Nephron progenitor cell (in vitro differentiated cells): Measurements from ENCODE around the gene SLCO3A1.

Experiments used
- DNase-seq: peaks from one replicate; pipeline ENCODE4 v3.0.0; 2021
- H3K27ac Mint-ChIP-seq: 2 replicates; pipeline ENCODE4 v1.8.0; 2021; ENCODE audit warnings: mild to moderate bottlenecking, moderate library complexity, mixed read lengths
- H3K27me3 Mint-ChIP-seq: 2 replicates; pipeline ENCODE4 v1.8.0; 2021; ENCODE audit warnings: mild to moderate bottlenecking, low read depth, mixed read lengths; ENCODE audit not compliant: poor library complexity
- H3K36me3 Mint-ChIP-seq: 2 replicates; pipeline ENCODE4 v1.8.0; 2021; ENCODE audit warnings: low read depth, mixed read lengths
- H3K4me1 Mint-ChIP-seq: 2 replicates; pipeline ENCODE4 v1.8.0; 2021; ENCODE audit warnings: mixed read lengths
- H3K4me3 Mint-ChIP-seq: 2 replicates; pipeline ENCODE4 v1.8.0; 2021; ENCODE audit warnings: mild to moderate bottlenecking, moderate library complexity, mixed read lengths
- H3K9me3 Mint-ChIP-seq: 2 replicates; pipeline ENCODE4 v1.8.0; 2021; ENCODE audit warnings: mild to moderate bottlenecking, moderate library complexity, mixed read lengths
- CTCF ChIP-seq: fragments of 200-600 bp; sonication (generic); IDR thresholded peaks from 2 replicates; pipeline ENCODE4 v1.5.0; 2021; ENCODE audit warnings: antibody characterized with exemption

The SLCO3A1 gene

DNA sequence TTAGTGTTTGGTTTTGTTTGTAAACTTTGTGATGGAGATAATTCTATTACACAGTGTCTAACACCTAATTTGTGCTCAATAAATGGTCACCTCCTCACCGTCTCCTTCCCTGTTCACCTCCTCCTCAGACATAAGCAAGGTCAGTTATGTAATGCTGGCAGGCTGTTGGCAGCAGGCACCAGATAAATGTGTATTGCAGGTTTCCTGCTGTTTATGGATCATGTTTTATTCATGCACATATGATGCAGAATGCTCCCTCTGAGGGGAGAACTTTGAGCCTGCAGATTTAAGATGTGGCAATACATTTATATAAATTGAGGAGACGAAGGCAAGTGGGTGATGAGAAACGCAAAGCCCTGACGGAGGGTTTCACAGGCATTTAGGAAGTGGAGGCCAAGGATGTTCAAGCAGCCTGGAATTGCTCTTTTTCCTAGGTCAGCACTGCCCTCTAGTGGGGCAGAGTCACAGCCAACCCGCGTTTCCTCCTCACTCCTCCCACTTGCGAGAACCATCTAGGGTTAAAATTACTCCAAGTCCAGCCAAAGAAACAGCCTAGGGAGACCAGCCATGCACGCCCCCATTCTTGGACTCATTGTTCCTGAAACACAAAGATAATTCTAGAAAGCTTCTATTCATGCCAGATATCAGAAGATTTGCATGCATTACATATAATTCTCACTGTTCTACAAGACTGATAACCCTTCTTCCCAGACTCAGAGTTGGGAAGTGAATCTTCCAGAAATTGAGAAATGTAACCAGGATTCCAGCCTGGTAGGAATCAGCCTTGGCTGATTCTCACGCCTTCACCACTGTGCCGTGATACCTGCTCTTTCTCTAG is 228.7 kb downstream of the SLCO3A1 start:
- TF ChIP-seq CTCF = peak; percentile 83
- Mint-ChIP-seq H3K4me1 (peaks cover 2% of the 10 kb centered on the region), H3K4me3 (no peak overlapping the region), H3K27ac (no peak overlapping the region), H3K27me3 (peaks cover 7% of the 10 kb centered on the region), H3K9me3 (no peaks in the 10 kb centered on the region), H3K36me3 (no peaks in the 10 kb centered on the region)
- peak; percentile 80 for DNase-seq

GRCh38 chr15:92083190-92083589 is 229.7 kb downstream of the SLCO3A1 start:
- TF ChIP-seq CTCF = no peak
- peaks cover 7% of the 10 kb centered on the region for H3K27me3 Mint-ChIP-seq
- no peak for DNase-seq
- H3K36me3 Mint-ChIP-seq = no peaks in the 10 kb centered on the region
- no peak overlapping the region for H3K27ac Mint-ChIP-seq
- H3K4me1 Mint-ChIP-seq = no peaks in the 10 kb centered on the region
- no peaks in the 10 kb centered on the region for H3K9me3 Mint-ChIP-seq
- no peak overlapping the region for H3K4me3 Mint-ChIP-seq

DNA sequence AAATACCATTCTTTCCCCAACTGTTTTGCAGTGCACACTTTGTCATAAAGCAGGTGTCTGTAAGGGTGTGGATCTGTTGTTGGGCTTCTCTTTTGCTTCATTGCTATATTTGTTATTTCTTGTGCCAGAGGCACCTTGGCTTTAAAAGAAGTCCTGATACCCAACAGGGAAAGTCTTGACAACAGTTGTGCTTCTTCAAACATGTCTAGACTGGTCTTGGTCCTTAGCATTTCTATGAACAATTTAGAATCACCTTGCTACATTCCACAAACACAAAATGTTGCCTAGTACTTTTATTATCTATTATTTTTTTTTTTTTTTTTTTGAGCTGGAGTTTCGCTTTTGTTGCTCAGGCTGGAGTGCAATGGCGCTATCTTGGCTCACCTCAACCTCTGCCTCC is 233.7 kb downstream of the SLCO3A1 start:
- DNase-seq = no peak
- Mint-ChIP-seq H3K9me3 (no peaks in the 10 kb centered on the region), H3K4me3 (no peak overlapping the region), H3K4me1 (no peaks in the 10 kb centered on the region), H3K27me3 (peaks cover 11% of the 10 kb centered on the region), H3K36me3 (no peaks in the 10 kb centered on the region), H3K27ac (no peak overlapping the region)
- TF ChIP-seq CTCF = no peak

GRCh38 chr15:92091155-92091734 is 237.7 kb downstream of the SLCO3A1 start:
- Mint-ChIP-seq H3K27me3 (peaks cover 4% of the 10 kb centered on the region), H3K9me3 (no peaks in the 10 kb centered on the region), H3K27ac (no peak overlapping the region), H3K36me3 (no peaks in the 10 kb centered on the region), H3K4me3 (no peak overlapping the region), H3K4me1 (no peaks in the 10 kb centered on the region)
- peak; percentile 85 for DNase-seq
- TF ChIP-seq CTCF = peak; percentile 85

GRCh38 chr15:92092289-92093105 is 239.0 kb downstream of the SLCO3A1 start:
- Mint-ChIP-seq H3K4me3 (no peak overlapping the region), H3K27ac (no peak overlapping the region), H3K9me3 (no peaks in the 10 kb centered on the region), H3K36me3 (no peaks in the 10 kb centered on the region), H3K27me3 (peaks cover 4% of the 10 kb centered on the region), H3K4me1 (peaks cover 3% of the 10 kb centered on the region)
- no peak for DNase-seq
- TF ChIP-seq CTCF = no peak
